ENCODE results near the gene ZNF280B.

Gene ZNF280B

DNA sequence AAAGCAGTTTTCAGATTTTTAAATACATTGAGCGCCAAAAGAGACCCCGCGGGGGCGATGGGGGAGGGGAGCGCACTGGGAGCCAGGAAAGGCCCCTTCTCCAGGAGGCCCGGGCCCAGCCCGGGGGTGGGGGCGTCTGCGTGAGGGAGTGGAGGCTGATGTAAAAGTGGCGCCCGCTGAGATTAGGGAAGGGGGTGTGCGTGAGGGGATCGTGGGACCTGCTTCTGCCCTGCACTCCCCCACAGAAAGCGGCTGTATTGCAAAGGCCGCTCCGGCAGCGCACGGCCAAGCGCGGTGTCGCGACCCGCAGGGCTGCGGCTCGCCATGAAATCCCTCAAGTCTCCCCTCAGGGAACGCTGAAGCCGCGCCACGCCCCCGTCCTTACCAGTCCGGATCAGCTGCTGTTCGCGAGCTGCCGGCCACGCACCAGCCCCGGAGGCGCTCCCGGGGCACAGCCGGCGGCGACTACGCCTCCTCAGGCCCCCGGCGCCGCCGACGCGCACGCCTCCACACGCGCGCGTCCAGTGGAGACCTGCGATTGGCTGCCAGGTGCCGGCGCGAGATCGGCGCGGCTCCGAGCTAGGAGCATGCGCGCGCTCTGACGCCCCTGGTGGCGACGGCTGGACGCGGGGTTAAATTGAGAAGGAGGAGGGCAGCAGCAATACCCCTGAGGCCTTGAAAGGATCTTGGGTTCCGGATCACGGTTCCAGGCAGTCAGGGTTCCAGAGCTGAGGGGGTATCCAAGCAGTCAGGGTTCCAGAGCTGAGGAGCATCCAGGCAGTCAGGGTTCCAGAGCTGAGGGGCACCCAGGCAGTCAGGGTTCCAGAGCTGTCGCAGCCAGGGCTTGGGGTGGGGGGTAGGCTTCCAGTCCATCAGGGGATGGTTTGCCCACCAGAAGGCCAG lies at the start of gene ZNF280B:
Gene ZNF280B (minus strand): TSS at position 469 of the 903 bp plus-strand sequence. CDS start 19,344 bp downstream, outside the sequence.
- TF ChIP-seq, protein P1, sequence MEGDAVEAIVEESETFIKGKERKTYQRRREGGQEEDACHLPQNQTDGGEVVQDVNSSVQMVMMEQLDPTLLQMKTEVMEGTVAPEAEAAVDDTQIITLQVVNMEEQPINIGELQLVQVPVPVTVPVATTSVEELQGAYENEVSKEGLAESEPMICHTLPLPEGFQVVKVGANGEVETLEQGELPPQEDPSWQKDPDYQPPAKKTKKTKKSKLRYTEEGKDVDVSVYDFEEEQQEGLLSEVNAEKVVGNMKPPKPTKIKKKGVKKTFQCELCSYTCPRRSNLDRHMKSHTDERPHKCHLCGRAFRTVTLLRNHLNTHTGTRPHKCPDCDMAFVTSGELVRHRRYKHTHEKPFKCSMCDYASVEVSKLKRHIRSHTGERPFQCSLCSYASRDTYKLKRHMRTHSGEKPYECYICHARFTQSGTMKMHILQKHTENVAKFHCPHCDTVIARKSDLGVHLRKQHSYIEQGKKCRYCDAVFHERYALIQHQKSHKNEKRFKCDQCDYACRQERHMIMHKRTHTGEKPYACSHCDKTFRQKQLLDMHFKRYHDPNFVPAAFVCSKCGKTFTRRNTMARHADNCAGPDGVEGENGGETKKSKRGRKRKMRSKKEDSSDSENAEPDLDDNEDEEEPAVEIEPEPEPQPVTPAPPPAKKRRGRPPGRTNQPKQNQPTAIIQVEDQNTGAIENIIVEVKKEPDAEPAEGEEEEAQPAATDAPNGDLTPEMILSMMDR (IDR thresholded peaks at IDR 0.05; ENCODE audit: low read depth, low read length) = peak; percentile 28
- TF ChIP-seq POLR2A (IDR thresholded peaks at IDR 0.05; ENCODE audit: extremely low read depth, insufficient read length) (no peak), MYC (IDR thresholded peaks at IDR 0.05; ENCODE audit: low read depth, low read length) (0 out of 2 replicates have a peak, but pooled peaks have one; percentile 14)
- TF ChIP-seq, protein P2, sequence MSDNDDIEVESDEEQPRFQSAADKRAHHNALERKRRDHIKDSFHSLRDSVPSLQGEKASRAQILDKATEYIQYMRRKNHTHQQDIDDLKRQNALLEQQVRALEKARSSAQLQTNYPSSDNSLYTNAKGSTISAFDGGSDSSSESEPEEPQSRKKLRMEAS (IDR thresholded peaks at IDR 0.05; ENCODE audit: low read depth, low read length) = peak; percentile 36; the same call in 1 of the 2 replicates
- DNase-seq (ENCODE audit: low read depth) = peak; percentile 88
- peak within 1 kb of the TSS; percentile 70 for H3K4me3 ChIP-seq (ENCODE audit: low read depth, low read length)

- TF ChIP-seq MYC (IDR thresholded peaks at IDR 0.05; ENCODE audit: low read depth, low read length) (no peak), POLR2A (IDR thresholded peaks at IDR 0.05; ENCODE audit: extremely low read depth, insufficient read length) (no peak)
- TF ChIP-seq, protein P2 (IDR thresholded peaks at IDR 0.05; ENCODE audit: low read depth, low read length) = no peak
- TF ChIP-seq, protein P1 (IDR thresholded peaks at IDR 0.05; ENCODE audit: low read depth, low read length) = no peak
- H3K4me3 ChIP-seq (ENCODE audit: low read depth, low read length) = no peak overlapping the region
- no peak for DNase-seq (ENCODE audit: low read depth)
Measured at GRCh38 chr22:22556995-22557925, 48.7 kb upstream of the ZNF280B start.

GRCh38 chr22:22556578-22556977 lies 48.0 kb upstream of the ZNF280B start:
- TF ChIP-seq, protein P2 (IDR thresholded peaks at IDR 0.05; ENCODE audit: low read depth, low read length) = no peak
- TF ChIP-seq, protein P1 (IDR thresholded peaks at IDR 0.05; ENCODE audit: low read depth, low read length) = no peak
- TF ChIP-seq POLR2A (IDR thresholded peaks at IDR 0.05; ENCODE audit: extremely low read depth, insufficient read length) = no peak
- no peak for TF ChIP-seq MYC (IDR thresholded peaks at IDR 0.05; ENCODE audit: low read depth, low read length)
- DNase-seq (ENCODE audit: low read depth) = no peak
- H3K4me3 ChIP-seq (ENCODE audit: low read depth, low read length) = no peak overlapping the region

GRCh38 chr22:22555596-22555995 lies 47.1 kb upstream of the ZNF280B start:
- no peak overlapping the region for H3K4me3 ChIP-seq (ENCODE audit: low read depth, low read length)
- TF ChIP-seq, protein P1 (IDR thresholded peaks at IDR 0.05; ENCODE audit: low read depth, low read length) = no peak
- TF ChIP-seq, protein P2 (IDR thresholded peaks at IDR 0.05; ENCODE audit: low read depth, low read length) = no peak
- TF ChIP-seq POLR2A (IDR thresholded peaks at IDR 0.05; ENCODE audit: extremely low read depth, insufficient read length) = no peak
- DNase-seq (ENCODE audit: low read depth) = no peak

DNA sequence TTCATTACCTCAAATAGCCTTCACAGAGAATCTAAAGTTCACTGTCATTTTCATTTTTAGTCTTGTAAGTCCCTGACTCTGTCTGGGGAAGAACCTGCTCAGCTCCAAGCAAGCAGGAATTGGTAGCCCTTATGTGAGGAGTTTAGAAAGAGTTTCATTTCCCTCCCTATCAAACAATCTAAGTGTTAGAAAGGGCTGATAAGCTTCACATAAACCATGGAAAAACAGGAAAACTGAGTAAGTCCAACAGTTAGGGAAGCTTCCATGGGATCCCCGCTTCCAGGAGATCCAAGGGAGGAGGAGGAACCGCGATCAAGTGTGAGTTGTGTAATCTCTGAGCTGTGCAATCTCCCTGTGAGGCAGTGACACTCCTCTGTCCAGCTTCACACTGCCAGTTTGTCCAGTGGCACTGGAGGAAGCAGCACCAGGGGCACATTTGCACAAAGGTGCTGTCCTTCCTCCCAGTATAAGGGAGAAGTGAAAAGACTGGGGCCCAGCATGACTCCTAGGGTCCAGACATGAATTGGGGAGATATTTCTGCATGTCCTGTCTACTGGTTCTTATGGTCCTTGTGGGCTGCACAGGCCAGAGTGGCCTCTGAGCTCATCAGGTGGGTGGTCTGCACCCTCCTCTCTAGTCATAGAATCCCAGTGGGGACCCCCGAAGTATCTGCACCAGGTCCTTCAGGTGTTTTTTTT lies 46.2 kb upstream of the ZNF280B start:
- DNase-seq (ENCODE audit: low read depth) = peak; percentile 16
- TF ChIP-seq MYC (IDR thresholded peaks at IDR 0.05; ENCODE audit: low read depth, low read length) = no peak
- no peak for TF ChIP-seq POLR2A (IDR thresholded peaks at IDR 0.05; ENCODE audit: extremely low read depth, insufficient read length)
- TF ChIP-seq, protein P1 (IDR thresholded peaks at IDR 0.05; ENCODE audit: low read depth, low read length) = no peak
- TF ChIP-seq, protein P2 (IDR thresholded peaks at IDR 0.05; ENCODE audit: low read depth, low read length) = no peak
- H3K4me3 ChIP-seq (ENCODE audit: low read depth, low read length) = no peak overlapping the region
